B cell (primary cell): ENCODE results near the gene NAA40.

ENCODE experiments used
- EZH2 ChIP-seq: IDR thresholded peaks from 2 replicates; pipeline ENCODE4 v1.6.1; 2012; ENCODE audit warnings: borderline replicate concordance, low read depth, mild to moderate bottlenecking, moderate library complexity, low read length; ENCODE audit not compliant: insufficient read depth, poor library complexity, severe bottlenecking
- TF ChIP-seq, protein P1 (sequence below): fragments of 200-600 bp; IDR thresholded peaks from one replicate; pipeline ENCODE4 v1.8.0; 2022; ENCODE audit warnings: antibody characterized with exemption, mild to moderate bottlenecking

DNA sequence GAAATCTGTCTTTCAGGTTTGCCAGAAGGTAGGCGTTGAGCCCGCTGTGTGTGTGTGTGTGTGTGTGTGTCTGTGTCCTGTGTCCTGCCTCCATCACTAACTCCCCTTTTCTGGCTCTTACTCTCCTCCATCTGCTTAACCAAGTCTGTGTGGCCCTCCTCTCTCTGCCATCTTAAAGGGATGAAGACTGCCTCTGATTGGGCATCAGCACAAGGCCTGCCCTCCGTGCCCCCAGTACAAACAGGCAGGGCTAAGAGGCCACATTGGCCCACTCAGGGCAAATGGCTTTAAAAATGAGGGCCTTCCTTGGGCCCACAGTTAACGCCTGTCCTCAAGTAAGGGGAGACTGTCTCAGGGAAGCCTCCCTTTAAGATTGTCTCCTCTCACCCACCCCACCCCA, 32.7 kb upstream of the NAA40 start:
- no peak for TF ChIP-seq EZH2
- TF ChIP-seq, protein P1, sequence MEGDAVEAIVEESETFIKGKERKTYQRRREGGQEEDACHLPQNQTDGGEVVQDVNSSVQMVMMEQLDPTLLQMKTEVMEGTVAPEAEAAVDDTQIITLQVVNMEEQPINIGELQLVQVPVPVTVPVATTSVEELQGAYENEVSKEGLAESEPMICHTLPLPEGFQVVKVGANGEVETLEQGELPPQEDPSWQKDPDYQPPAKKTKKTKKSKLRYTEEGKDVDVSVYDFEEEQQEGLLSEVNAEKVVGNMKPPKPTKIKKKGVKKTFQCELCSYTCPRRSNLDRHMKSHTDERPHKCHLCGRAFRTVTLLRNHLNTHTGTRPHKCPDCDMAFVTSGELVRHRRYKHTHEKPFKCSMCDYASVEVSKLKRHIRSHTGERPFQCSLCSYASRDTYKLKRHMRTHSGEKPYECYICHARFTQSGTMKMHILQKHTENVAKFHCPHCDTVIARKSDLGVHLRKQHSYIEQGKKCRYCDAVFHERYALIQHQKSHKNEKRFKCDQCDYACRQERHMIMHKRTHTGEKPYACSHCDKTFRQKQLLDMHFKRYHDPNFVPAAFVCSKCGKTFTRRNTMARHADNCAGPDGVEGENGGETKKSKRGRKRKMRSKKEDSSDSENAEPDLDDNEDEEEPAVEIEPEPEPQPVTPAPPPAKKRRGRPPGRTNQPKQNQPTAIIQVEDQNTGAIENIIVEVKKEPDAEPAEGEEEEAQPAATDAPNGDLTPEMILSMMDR = no peak
